IPS-15b (cell line): ENCODE data around the gene PARVB.

ENCODE experiments used
- H3K27me3 ChIP-seq: one replicate; pipeline ENCODE4 v1.6.1; 2013; ENCODE audit warnings: low read length; ENCODE audit not compliant: control insufficient read depth, insufficient read depth
- H3K36me3 ChIP-seq: one replicate; pipeline ENCODE4 v1.6.1; 2013; ENCODE audit warnings: low read length; ENCODE audit not compliant: control insufficient read depth, insufficient read depth
- H3K4me1 ChIP-seq: one replicate; pipeline ENCODE4 v1.6.1; 2013; ENCODE audit warnings: mild to moderate bottlenecking, low read length; ENCODE audit not compliant: control insufficient read depth, insufficient read depth
- H3K4me3 ChIP-seq: one replicate; pipeline ENCODE4 v1.5.1; 2013; ENCODE audit warnings: low read depth, low read length
- H3K9ac ChIP-seq: one replicate; pipeline ENCODE4 v1.6.1; 2013; ENCODE audit warnings: low read depth, mild to moderate bottlenecking, low read length
- H3K9me3 ChIP-seq: one replicate; pipeline ENCODE4 v1.6.1; 2013; ENCODE audit warnings: mild to moderate bottlenecking, low read length; ENCODE audit not compliant: control insufficient read depth, insufficient read depth

The PARVB gene

GRCh38 chr22:44196731-44197131 lies 172.6 kb downstream of the PARVB start:
- H3K36me3 ChIP-seq = no peaks in the 10 kb centered on the region
- no peaks in the 10 kb centered on the region for H3K4me1 ChIP-seq
- no peaks in the 10 kb centered on the region for H3K27me3 ChIP-seq
- H3K4me3 ChIP-seq = no peak overlapping the region
- H3K9ac ChIP-seq = no peak overlapping the region
- no peaks in the 10 kb centered on the region for H3K9me3 ChIP-seq

GRCh38 chr22:44197271-44197670 lies 173.2 kb downstream of the PARVB start:
- Histone ChIP-seq H3K4me3 (no peak overlapping the region), H3K4me1 (no peaks in the 10 kb centered on the region), H3K9ac (no peak overlapping the region), H3K36me3 (no peaks in the 10 kb centered on the region), H3K27me3 (no peaks in the 10 kb centered on the region), H3K9me3 (no peaks in the 10 kb centered on the region)

- no peaks in the 10 kb centered on the region for H3K36me3 ChIP-seq
- no peaks in the 10 kb centered on the region for H3K9me3 ChIP-seq
- H3K4me3 ChIP-seq = no peak overlapping the region
- no peaks in the 10 kb centered on the region for H3K4me1 ChIP-seq
- no peaks in the 10 kb centered on the region for H3K27me3 ChIP-seq
- H3K9ac ChIP-seq = no peak overlapping the region
These were observed 175.1 kb downstream of the PARVB start for GRCh38 chr22:44199164-44199563.

- no peaks in the 10 kb centered on the region for H3K36me3 ChIP-seq
- H3K9ac ChIP-seq = no peak overlapping the region
- no peaks in the 10 kb centered on the region for H3K27me3 ChIP-seq
- H3K9me3 ChIP-seq = no peaks in the 10 kb centered on the region
- no peaks in the 10 kb centered on the region for H3K4me1 ChIP-seq
- no peak overlapping the region for H3K4me3 ChIP-seq
These were observed 175.8 kb downstream of the PARVB start for GRCh38 chr22:44199866-44200265.

- no peaks in the 10 kb centered on the region for H3K9me3 ChIP-seq
- no peaks in the 10 kb centered on the region for H3K36me3 ChIP-seq
- H3K4me3 ChIP-seq = no peak overlapping the region
- H3K4me1 ChIP-seq = no peaks in the 10 kb centered on the region
- H3K27me3 ChIP-seq = no peaks in the 10 kb centered on the region
- no peak overlapping the region for H3K9ac ChIP-seq
These were observed 176.3 kb downstream of the PARVB start for GRCh38 chr22:44200451-44200850.

DNA sequence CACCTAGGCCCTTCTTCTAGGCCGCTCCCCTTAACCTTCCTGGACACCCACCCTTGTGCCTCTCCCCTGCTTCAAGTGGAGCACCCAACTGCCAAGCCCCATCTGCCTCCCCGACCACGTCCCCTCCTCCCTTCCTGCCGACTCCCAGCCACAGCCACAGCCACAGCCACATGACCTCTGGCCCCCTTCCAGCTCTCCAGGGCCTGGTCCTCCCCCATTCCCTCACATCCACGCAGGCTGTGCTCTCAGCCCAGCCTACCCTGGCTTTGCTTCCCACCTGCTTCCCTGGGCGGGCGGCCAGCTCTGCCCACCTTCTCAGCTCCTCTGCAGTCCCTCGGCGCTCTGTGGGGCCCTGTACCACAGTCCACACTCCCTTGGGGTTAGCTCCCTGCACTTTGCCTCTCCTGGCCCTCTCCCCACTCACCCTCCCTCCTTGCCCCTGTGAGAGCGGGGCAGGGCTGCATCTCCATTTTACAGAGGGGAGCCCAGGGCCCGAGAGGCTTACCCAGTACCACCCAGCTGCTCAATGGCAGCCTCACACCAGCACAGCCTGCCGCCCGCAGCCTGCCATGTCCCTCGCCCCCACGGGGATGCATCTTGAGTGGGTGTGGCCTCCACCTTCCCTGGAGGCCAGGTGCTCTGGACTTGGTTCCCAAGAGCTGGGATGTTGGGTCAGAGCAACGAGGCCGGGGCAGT lies 176.9 kb downstream of the PARVB start:
- no peaks in the 10 kb centered on the region for H3K9me3 ChIP-seq
- H3K27me3 ChIP-seq = no peaks in the 10 kb centered on the region
- no peaks in the 10 kb centered on the region for H3K4me1 ChIP-seq
- H3K9ac ChIP-seq = no peak overlapping the region
- no peaks in the 10 kb centered on the region for H3K36me3 ChIP-seq
- H3K4me3 ChIP-seq = no peak overlapping the region

GRCh38 chr22:44201665-44202064 lies 177.6 kb downstream of the PARVB start:
- Histone ChIP-seq H3K27me3 (no peaks in the 10 kb centered on the region), H3K9me3 (no peaks in the 10 kb centered on the region), H3K4me3 (no peak overlapping the region), H3K36me3 (no peaks in the 10 kb centered on the region), H3K4me1 (no peaks in the 10 kb centered on the region), H3K9ac (no peak overlapping the region)

DNA sequence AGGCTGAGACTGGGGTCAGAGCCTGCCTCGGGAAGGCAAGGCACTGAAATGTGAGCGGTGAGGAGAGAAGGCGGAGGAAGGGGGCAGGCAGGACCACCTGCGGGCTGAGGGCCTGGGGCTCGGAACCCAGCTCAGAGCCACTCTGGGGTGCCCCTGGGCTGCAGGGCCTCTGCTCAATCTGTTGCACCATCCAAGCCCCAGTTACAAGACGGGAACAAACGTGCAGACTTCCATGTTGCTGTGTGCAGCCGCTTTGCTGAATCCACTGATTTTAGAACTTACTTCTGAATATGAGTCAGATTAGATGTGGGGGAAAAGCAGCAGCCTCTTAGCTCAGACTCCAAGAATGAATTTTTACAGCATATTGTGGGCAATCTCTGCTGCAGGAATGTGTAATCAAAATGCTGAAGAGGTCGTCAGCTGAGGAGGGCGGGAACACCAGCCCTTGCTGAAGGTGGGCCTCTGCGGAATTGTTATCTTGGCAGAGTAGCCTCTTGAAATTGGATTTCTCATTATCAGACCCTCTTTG lies 178.2 kb downstream of the PARVB start:
- Histone ChIP-seq H3K36me3 (no peaks in the 10 kb centered on the region), H3K9me3 (no peaks in the 10 kb centered on the region), H3K9ac (no peak overlapping the region), H3K4me1 (no peaks in the 10 kb centered on the region), H3K4me3 (no peak overlapping the region), H3K27me3 (no peaks in the 10 kb centered on the region)

GRCh38 chr22:44203203-44203602 lies 179.1 kb downstream of the PARVB start:
- Histone ChIP-seq H3K4me3 (no peak overlapping the region), H3K36me3 (no peaks in the 10 kb centered on the region), H3K27me3 (no peaks in the 10 kb centered on the region), H3K9me3 (no peaks in the 10 kb centered on the region), H3K4me1 (no peaks in the 10 kb centered on the region), H3K9ac (no peak overlapping the region)

GRCh38 chr22:44204739-44205515 lies 180.8 kb downstream of the PARVB start:
- Histone ChIP-seq H3K27me3 (no peaks in the 10 kb centered on the region), H3K9me3 (no peaks in the 10 kb centered on the region), H3K9ac (no peak overlapping the region), H3K36me3 (no peaks in the 10 kb centered on the region), H3K4me1 (no peaks in the 10 kb centered on the region), H3K4me3 (no peak overlapping the region)

DNA sequence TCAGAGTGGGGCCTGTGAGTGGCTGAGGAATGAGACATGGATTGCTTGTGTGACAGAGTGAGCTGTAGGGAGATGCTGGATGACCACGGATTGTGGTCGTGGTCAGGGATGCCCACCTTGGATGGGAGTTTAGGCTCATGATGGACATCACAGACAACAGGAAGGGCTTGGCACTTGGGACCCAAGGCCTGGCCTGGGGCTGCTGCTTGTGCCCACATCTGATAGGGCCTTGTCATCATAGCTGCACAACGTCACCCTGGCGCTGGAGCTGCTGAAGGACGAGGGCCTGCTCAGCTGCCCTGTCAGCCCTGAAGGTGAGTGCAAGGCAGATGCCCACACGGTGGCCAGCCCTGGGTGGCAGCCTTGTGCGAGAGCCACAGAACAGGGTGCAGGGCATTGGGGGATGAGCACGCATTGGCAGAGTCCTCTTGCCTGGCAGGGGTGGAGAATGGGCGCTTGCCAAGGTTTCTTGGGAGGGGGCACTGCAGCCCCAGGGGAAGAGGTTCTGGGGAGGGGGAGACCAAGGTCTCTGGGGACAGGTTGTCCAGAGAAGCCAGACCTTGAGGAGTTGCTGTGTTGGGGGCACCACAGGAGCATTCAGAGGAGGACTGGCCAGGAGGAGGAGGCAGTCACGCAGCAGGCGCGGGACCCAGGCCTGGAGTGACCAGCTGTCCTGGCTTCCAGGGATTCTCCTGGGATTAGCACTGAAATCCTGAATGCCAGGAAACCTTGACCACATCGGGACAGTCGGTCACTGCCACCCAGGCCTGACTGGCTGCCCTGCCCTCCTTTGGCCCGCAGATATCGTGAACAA lies 181.6 kb downstream of the PARVB start:
- Histone ChIP-seq H3K36me3 (no peaks in the 10 kb centered on the region), H3K9me3 (no peaks in the 10 kb centered on the region), H3K4me1 (no peaks in the 10 kb centered on the region), H3K4me3 (no peak overlapping the region), H3K27me3 (no peaks in the 10 kb centered on the region), H3K9ac (no peak overlapping the region)
